Measurements from ENCODE around the gene DNASE1L2. TPM values are rescaled to one million over a fixed set of nuclear protein-coding genes. Genes with fewer than 3 reads are reported as not detected.
A peak's percentile ranks its signal among the peaks of the same experiment; 100 is the strongest.

The DNASE1L2 gene
- total RNA-seq, 4 donors from 2014 or later = 17.0 to 72.6 (median 42.8) TPM

- Histone ChIP-seq H3K4me3 (no peak overlapping the region), H3K27me3 (no peaks in the 10 kb centered on the region), H3K36me3 (peaks cover 64% of the 10 kb centered on the region), H3K27ac (no peak overlapping the region), H3K4me1 (no peaks in the 10 kb centered on the region), H3K9me3 (no peaks in the 10 kb centered on the region)
- DNase-seq (ENCODE audit: low spot score in 2 of 2) = no peak
- 72% methylated on average over 14 of the region's 17 CpGs for WGBS
- TF ChIP-seq POLR2A (IDR thresholded peaks at IDR 0.05) (no peak), POLR2AphosphoS5 (IDR thresholded peaks at IDR 0.05) (no peak), EP300 (IDR thresholded peaks at IDR 0.05) (no peak), CTCF (IDR thresholded peaks at IDR 0.05) (no peak)
These were observed 8.1 kb downstream of the DNASE1L2 start for GRCh38 chr16:2244301-2244700.

- 91% methylated on average over 26 of the region's 30 CpGs for WGBS
- H3K4me3 ChIP-seq = no peak overlapping the region
- H3K27me3 ChIP-seq = no peaks in the 10 kb centered on the region
- H3K36me3 ChIP-seq = peaks cover 61% of the 10 kb centered on the region
- H3K9me3 ChIP-seq = no peaks in the 10 kb centered on the region
- TF ChIP-seq POLR2A (IDR thresholded peaks at IDR 0.05) = no peak
- TF ChIP-seq CTCF (IDR thresholded peaks at IDR 0.05) = no peak
- TF ChIP-seq EP300 (IDR thresholded peaks at IDR 0.05) = no peak
- no peak for TF ChIP-seq POLR2AphosphoS5 (IDR thresholded peaks at IDR 0.05)
- H3K4me1 ChIP-seq = peaks cover 2% of the 10 kb centered on the region
- H3K27ac ChIP-seq = no peak overlapping the region
- DNase-seq (ENCODE audit: low spot score in 2 of 2) = no peak
These were observed 8.9 kb downstream of the DNASE1L2 start for GRCh38 chr16:2244926-2245795.

- TF ChIP-seq POLR2AphosphoS5 (IDR thresholded peaks at IDR 0.05) (no peak), EP300 (IDR thresholded peaks at IDR 0.05) (no peak), POLR2A (IDR thresholded peaks at IDR 0.05) (no peak), CTCF (IDR thresholded peaks at IDR 0.05) (no peak)
- Histone ChIP-seq H3K27me3 (no peaks in the 10 kb centered on the region), H3K36me3 (peaks cover 53% of the 10 kb centered on the region), H3K27ac (no peak overlapping the region), H3K9me3 (no peaks in the 10 kb centered on the region), H3K4me3 (no peak overlapping the region), H3K4me1 (peaks cover 9% of the 10 kb centered on the region)
- WGBS = 100% methylated on average over 1 of the region's 18 CpGs
- no peak for DNase-seq (ENCODE audit: low spot score in 2 of 2)
These were observed 10.1 kb downstream of the DNASE1L2 start for GRCh38 chr16:2246301-2246885.

GRCh38 chr16:2250652-2251295, 14.5 kb downstream of the DNASE1L2 start:
- Histone ChIP-seq H3K4me3 (peak overlapping the region; percentile 71), H3K9me3 (no peaks in the 10 kb centered on the region), H3K4me1 (peaks cover 17% of the 10 kb centered on the region), H3K36me3 (peaks cover 41% of the 10 kb centered on the region), H3K27ac (peak overlapping the region; percentile 94), H3K27me3 (no peaks in the 10 kb centered on the region)
- TF ChIP-seq EP300 (IDR thresholded peaks at IDR 0.05) (no peak), POLR2AphosphoS5 (IDR thresholded peaks at IDR 0.05) (no peak), POLR2A (IDR thresholded peaks at IDR 0.05) (no peak), CTCF (IDR thresholded peaks at IDR 0.05) (no peak)
- DNase-seq (ENCODE audit: low spot score in 2 of 2) = peak in 1 of 2 donors; percentile 65
- 5% methylated on average over 35 of the region's 35 CpGs for WGBS

Measured in suprapubic skin (tissue), 4 donors.